ENCODE measurements around the gene EPB41L5.

GRCh38 chr2:120037995-120038541 is 25.2 kb downstream of the EPB41L5 start:
- no peak for TF ChIP-seq POLR2AphosphoS5 (IDR thresholded peaks at IDR 0.05; ENCODE audit: control insufficient read depth, insufficient read depth, low read depth, low read length)
- TF ChIP-seq IRF9 (tag; IDR thresholded peaks at IDR 0.05), result no peak
- no peak for TF ChIP-seq BMI1 (IDR thresholded peaks at IDR 0.05; ENCODE audit: low read length)
